ENCODE data around the gene AGMO. TPM values are rescaled to one million over a fixed set of nuclear protein-coding genes. Genes with fewer than 3 reads are reported as not detected.

The AGMO gene
- polyA plus RNA-seq, 1 donor from 2014 or later = not detected

DNA sequence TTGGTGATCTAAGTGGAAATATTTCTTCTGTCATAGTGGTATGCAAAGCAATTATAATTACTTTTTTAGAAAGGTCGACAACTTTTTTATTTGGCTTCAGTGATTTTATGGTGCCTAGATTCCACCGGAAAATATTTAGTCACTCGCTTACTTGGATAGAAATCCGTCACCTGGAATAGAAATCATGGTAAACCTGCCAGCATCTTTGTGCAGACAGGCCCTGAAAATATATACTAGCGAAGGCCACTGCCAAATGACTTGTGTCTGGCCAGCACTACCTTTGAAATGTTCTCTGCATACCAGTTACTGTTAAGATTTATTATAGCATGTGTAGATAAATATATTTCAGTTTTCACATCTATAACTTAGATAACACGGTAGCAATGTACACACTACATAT is 226.4 kb downstream of the AGMO start:
- Histone ChIP-seq H3F3A (ENCODE audit: insufficient read depth, low read length, poor library complexity, severe bottlenecking) (no peaks in the 10 kb centered on the region), H3K4me3 (ENCODE audit: low read length) (no peak overlapping the region), H3K9me3 (ENCODE audit: low read length) (peaks cover 7% of the 10 kb centered on the region), H2AFZ (ENCODE audit: low read depth, low read length) (no peak overlapping the region), H4K20me1 (ENCODE audit: insufficient read depth) (no peaks in the 10 kb centered on the region), H3K9ac (ENCODE audit: low read length) (no peak overlapping the region), H3K79me2 (replicated peaks; ENCODE audit: insufficient read depth, low read length) (no peaks in the 10 kb centered on the region), H3K4me2 (ENCODE audit: low read length) (no peak overlapping the region), H3K27me3 (ENCODE audit: insufficient read depth, low read depth, low read length) (no peaks in the 10 kb centered on the region), H3K9me2 (ENCODE audit: insufficient read depth, low read length) (no peaks in the 10 kb centered on the region), H3K36me3 (ENCODE audit: insufficient read depth, low read length) (no peaks in the 10 kb centered on the region), H3K27ac (ENCODE audit: low read length) (no peak overlapping the region)
- TF ChIP-seq EZH2 (IDR thresholded peaks at IDR 0.05; ENCODE audit: borderline replicate concordance, insufficient read depth, low read length, poor library complexity, severe bottlenecking) = no peak
- TF ChIP-seq TAF1 (IDR thresholded peaks at IDR 0.05; ENCODE audit: low read depth) = no peak
- no peak for TF ChIP-seq POLR2AphosphoS5 (IDR thresholded peaks at IDR 0.05)
- no peak for TF ChIP-seq RAD21 (conservative IDR thresholded peaks at IDR 0.05)
- TF ChIP-seq EP300 (conservative IDR thresholded peaks at IDR 0.05; ENCODE audit: poor library complexity, severe bottlenecking) = no peak
- no peak for TF ChIP-seq SMC3 (conservative IDR thresholded peaks at IDR 0.05; ENCODE audit: poor library complexity)
- TF ChIP-seq, protein P1, sequence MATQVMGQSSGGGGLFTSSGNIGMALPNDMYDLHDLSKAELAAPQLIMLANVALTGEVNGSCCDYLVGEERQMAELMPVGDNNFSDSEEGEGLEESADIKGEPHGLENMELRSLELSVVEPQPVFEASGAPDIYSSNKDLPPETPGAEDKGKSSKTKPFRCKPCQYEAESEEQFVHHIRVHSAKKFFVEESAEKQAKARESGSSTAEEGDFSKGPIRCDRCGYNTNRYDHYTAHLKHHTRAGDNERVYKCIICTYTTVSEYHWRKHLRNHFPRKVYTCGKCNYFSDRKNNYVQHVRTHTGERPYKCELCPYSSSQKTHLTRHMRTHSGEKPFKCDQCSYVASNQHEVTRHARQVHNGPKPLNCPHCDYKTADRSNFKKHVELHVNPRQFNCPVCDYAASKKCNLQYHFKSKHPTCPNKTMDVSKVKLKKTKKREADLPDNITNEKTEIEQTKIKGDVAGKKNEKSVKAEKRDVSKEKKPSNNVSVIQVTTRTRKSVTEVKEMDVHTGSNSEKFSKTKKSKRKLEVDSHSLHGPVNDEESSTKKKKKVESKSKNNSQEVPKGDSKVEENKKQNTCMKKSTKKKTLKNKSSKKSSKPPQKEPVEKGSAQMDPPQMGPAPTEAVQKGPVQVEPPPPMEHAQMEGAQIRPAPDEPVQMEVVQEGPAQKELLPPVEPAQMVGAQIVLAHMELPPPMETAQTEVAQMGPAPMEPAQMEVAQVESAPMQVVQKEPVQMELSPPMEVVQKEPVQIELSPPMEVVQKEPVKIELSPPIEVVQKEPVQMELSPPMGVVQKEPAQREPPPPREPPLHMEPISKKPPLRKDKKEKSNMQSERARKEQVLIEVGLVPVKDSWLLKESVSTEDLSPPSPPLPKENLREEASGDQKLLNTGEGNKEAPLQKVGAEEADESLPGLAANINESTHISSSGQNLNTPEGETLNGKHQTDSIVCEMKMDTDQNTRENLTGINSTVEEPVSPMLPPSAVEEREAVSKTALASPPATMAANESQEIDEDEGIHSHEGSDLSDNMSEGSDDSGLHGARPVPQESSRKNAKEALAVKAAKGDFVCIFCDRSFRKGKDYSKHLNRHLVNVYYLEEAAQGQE (IDR thresholded peaks at IDR 0.05; ENCODE audit: borderline replicate concordance) = no peak
- TF ChIP-seq MXI1 (conservative IDR thresholded peaks at IDR 0.05; ENCODE audit: poor library complexity, severe bottlenecking) = no peak
- TF ChIP-seq, protein P2, sequence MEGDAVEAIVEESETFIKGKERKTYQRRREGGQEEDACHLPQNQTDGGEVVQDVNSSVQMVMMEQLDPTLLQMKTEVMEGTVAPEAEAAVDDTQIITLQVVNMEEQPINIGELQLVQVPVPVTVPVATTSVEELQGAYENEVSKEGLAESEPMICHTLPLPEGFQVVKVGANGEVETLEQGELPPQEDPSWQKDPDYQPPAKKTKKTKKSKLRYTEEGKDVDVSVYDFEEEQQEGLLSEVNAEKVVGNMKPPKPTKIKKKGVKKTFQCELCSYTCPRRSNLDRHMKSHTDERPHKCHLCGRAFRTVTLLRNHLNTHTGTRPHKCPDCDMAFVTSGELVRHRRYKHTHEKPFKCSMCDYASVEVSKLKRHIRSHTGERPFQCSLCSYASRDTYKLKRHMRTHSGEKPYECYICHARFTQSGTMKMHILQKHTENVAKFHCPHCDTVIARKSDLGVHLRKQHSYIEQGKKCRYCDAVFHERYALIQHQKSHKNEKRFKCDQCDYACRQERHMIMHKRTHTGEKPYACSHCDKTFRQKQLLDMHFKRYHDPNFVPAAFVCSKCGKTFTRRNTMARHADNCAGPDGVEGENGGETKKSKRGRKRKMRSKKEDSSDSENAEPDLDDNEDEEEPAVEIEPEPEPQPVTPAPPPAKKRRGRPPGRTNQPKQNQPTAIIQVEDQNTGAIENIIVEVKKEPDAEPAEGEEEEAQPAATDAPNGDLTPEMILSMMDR (IDR thresholded peaks at IDR 0.05; ENCODE audit: poor library complexity, severe bottlenecking) = no peak

DNA sequence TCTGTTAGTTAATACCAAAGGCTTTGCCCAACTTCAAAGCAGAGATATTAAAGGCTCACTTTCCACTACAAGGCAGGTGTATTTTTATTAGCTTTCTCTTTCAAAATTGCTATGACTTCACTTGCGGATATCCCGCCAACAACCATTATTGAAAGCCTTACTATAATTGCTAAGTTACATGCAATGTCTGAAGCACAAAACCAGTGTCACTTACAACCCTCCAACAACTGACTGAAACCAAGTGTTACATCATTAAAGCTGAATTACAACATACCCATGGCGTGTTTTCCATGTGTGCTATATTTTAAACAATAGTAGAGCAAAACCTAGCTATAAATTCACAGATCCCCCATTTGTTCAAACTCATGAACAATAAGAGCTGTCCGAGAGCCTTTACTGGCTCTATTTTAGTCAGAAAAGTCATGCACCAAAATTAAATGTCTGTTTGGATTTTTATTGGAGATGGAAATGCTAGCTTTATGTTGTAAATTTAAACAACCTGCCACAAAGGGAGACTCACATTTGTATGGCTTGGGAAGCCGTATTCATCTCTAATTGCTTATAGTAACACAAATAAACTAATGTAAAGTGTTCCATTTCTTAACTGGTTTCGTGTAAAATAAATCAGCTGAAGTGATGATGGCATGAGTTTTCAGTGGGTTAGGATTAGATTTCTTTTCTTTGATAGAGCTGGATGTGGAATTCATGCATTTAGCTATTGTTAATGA is 227.1 kb downstream of the AGMO start:
- Histone ChIP-seq H3K9me3 (ENCODE audit: low read length) (peaks cover 7% of the 10 kb centered on the region), H3K9ac (ENCODE audit: low read length) (no peak overlapping the region), H3K79me2 (replicated peaks; ENCODE audit: insufficient read depth, low read length) (no peaks in the 10 kb centered on the region), H3K9me2 (ENCODE audit: insufficient read depth, low read length) (no peaks in the 10 kb centered on the region), H3K4me3 (ENCODE audit: low read length) (no peak overlapping the region), H3K4me2 (ENCODE audit: low read length) (no peak overlapping the region), H2AFZ (ENCODE audit: low read depth, low read length) (no peak overlapping the region), H3K27ac (ENCODE audit: low read length) (no peak overlapping the region), H3K36me3 (ENCODE audit: insufficient read depth, low read length) (no peaks in the 10 kb centered on the region), H3F3A (ENCODE audit: insufficient read depth, low read length, poor library complexity, severe bottlenecking) (no peaks in the 10 kb centered on the region), H3K27me3 (ENCODE audit: insufficient read depth, low read depth, low read length) (no peaks in the 10 kb centered on the region), H4K20me1 (ENCODE audit: insufficient read depth) (no peaks in the 10 kb centered on the region)
- TF ChIP-seq SMC3 (conservative IDR thresholded peaks at IDR 0.05; ENCODE audit: poor library complexity) (no peak), TAF1 (IDR thresholded peaks at IDR 0.05; ENCODE audit: low read depth) (no peak), RAD21 (conservative IDR thresholded peaks at IDR 0.05) (no peak), POLR2AphosphoS5 (IDR thresholded peaks at IDR 0.05) (peak; percentile 10), EZH2 (IDR thresholded peaks at IDR 0.05; ENCODE audit: borderline replicate concordance, insufficient read depth, low read length, poor library complexity, severe bottlenecking) (no peak), MXI1 (conservative IDR thresholded peaks at IDR 0.05; ENCODE audit: poor library complexity, severe bottlenecking) (no peak), EP300 (conservative IDR thresholded peaks at IDR 0.05; ENCODE audit: poor library complexity, severe bottlenecking) (peak; percentile 27)
- TF ChIP-seq, protein P1 (IDR thresholded peaks at IDR 0.05; ENCODE audit: borderline replicate concordance) = no peak
- TF ChIP-seq, protein P2 (IDR thresholded peaks at IDR 0.05; ENCODE audit: poor library complexity, severe bottlenecking) = no peak

All from neural cell (in vitro differentiated cells).